HG03280 (cell line): ENCODE data around the gene EBF3.

Source experiments
- ATAC-seq: cut with Tn5 transposase; IDR thresholded peaks from one replicate; pipeline ENCODE4 v1.9.1; 2021; ENCODE audit warnings: mild to moderate bottlenecking, moderate library complexity; ENCODE audit not compliant: unreplicated experiment

Gene EBF3

DNA sequence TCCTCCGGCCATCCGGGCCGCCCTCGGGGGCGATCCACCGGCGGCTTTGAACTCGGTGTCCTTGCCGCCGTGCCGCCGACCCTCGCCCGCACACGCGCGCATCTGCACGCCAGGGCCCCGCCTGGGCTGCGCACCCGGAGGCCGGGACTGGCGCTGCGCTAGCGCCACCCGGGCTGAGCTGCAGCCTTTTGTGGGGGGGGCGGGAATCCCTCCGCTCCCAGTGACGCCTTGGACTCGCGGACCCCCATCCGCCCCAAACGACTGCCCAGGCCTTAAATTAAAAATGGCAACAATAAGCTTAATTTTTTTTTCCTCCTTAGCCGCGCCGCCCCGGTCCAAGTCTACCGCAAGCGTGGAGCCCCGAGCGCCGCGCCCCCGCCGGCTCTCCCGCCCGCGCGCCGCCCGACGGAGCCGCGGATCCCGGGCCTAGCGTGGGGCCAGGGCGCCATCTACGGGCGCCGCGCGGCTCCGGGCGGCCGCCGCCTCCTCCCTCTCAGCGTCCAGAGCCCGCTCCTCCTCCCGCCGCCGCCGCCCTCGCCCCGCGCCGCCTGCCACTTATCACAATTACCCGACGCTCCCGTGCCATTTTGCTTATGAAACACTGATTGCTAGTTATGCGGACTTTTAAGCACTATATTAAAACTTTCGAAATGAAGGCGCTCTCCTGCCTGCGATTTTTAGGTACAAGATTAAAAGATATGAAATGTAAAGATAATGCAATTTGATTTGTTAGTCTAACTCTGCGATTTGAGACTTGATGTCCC lies 7.5 kb upstream of the EBF3 start:
- ATAC-seq = no peak

- no peak for ATAC-seq
Observed at GRCh38 chr10:129970465-129971364, 6.6 kb upstream of the EBF3 start.

- no peak for ATAC-seq
Observed at GRCh38 chr10:129969911-129970464, 5.9 kb upstream of the EBF3 start.

DNA sequence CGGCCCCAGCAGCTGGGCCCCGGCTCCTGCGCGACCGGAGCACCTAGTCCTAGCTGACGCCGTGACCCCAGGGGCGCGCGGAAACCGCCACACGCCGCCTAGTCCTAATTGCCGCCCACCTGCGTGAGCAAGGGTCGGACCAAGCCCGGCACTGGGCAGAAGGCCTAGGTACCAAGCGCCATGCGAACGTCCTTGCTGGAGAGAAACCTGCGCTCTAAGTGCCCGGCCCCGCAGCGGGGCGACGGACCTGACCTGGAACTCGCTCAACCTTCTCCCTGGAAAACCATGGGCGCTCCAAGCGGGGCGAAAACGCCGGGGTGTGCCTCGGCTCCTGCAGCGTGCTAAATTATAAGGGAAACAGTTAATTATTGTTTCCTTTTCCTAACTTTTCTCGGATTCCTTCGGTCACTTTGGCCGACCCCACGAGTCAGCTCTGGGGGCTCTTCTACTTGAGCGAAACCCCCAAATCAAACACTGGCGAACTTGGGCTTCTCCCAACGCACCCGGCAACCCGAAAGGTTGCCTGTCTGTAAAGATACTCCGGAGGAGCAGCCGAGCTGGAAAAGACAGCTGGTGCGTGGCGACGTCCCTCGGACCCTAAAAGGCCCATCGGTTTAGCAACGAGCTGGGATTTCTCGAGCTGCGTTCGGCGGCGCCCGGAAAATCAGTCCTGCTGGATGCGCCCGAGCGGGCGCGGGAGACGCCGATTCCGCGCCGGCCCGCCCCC lies 5.3 kb upstream of the EBF3 start:
- ATAC-seq = no peak

DNA sequence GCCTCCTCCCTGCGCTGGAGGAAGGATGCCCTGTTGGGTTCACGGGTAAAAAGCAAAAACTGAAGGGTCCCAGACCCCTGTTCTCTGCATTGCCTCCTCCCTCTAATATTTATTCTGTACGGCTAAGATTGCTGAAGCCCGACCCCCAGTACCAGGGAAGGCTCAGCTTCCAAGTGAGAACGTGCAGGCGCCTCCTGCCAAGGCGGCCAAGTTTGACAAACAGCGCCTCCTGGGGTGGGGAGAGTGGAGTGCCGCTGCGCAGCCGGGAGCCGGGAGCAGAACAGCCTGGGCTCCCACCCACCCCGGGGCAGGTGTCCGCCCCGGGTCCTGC lies 4.7 kb upstream of the EBF3 start:
- ATAC-seq = no peak

DNA sequence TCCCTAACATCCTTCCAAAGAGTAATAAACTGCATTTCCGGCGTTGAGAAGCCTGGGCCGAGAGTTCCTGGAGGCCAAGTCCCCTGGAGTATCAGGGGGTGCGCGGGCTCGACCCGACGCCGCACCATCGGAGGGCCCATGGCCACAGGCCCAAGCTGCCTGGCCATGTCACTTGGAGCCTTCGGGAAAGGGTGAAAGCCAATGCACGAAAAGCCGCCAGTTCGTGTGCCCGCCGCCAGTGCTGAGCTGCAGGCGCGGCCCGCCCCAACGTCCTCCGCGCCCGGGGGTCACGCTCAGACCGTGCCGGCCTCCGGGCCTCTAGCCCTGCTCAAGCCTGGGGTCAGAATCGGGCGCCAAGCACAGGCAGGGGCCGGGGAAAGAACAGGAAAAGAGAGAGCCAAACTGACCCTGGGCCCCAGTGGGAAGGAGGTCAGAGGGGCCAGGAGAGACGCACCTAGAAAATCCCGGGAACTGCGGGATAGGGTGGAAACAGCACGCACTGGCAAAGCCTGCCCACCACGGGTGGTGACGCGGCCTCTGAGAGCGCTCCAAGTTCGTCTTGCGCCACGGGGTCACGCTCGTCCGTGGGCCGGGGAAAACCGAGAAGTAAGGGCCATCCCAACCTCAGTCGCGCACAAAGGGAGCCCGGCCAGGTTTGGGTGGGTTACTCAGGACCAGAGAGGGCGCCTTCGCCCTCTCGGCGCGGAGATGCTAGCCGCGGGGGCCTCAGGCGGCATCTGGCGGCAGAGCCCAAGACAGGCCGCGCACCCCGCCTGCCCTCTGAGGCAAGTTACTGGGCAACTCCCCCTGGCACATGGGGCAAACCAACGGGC lies 4.2 kb upstream of the EBF3 start:
- no peak for ATAC-seq

- ATAC-seq = no peak
Observed at GRCh38 chr10:129967579-129968019, 3.5 kb upstream of the EBF3 start.

GRCh38 chr10:129966889-129967578 lies 3.0 kb upstream of the EBF3 start:
- ATAC-seq = no peak

- ATAC-seq = no peak
Observed at GRCh38 chr10:129966370-129966888, 2.4 kb upstream of the EBF3 start.

GRCh38 chr10:129965959-129966358 lies 1.9 kb upstream of the EBF3 start:
- no peak for ATAC-seq

GRCh38 chr10:129965425-129965808 lies 1.3 kb upstream of the EBF3 start:
- no peak for ATAC-seq

DNA sequence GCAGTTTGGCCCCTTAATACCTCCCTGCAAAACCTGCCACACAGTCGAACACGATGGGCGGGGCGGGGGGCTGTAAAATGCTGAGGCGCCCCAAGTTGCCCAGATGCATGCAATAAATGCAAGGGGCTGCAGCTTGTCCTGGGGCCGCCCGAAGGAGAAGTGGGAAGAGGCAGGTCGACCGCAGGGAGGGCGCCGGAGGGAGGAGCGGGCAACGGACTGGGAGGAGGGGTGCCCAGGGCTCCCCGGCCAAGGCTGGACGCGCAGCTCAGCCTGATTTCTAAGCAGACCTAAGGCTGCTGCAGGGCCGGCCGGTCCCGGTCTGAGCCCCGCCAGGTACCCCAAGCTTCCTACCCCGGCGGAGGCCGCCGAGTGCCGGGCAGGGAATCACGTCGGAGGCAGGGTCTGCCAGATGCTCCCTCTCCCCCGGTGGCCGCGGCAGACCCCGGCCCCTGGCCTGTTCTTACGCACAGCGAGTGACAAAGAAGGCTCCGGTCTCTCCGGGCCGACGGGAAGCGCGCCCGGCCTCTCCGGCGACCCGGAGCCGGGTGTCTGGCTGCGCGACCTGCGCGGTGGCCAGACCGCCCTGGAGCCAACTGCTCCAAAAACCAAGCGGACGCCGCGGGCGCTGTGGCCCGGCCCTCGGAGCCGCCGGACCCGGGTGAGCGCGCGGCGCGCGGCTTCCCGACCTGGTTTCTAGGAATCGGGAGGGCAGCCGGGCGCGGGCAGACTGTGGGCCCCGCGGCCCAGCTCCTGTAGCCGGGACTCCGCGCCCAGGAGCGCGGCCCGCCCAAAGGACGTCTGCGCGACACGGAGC lies 744 bp upstream of the EBF3 start:
- ATAC-seq = no peak

DNA sequence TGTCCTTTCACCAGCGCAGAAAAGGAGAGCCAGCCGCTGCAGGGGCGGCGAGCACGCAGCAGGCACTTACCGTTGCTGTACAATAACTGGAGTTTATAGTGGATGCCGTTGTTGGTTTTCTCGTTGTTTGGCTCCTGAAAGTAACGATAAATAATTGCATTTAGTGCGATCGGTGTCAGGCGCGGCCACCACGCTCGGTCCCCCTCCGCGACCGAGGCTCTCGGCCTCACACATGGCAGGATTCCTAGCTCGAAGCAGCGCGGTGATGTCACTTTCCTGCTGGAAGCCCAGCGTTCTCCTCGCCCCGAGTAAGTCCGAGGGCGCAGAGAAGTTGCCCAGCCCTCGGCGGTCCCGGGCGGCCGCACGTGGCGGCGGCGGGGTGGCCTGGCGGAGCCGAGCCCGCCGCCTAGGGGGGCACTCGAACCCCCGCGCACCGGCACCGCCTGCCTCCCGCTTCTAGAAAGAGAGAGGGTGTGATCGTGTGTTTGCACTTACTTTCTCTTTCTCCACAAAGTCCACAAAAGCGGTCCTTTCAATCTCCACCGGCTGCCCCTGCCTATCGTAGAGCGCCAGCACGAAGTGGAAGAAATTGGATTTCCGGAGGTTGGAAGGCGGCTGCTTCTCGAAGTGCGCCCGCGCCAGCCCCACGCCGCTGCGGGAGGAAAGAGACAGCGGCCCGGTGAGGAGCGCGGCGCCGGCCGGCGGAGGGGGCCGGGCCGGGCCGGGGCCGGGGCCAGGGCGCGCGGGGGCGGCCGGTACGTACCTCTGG lies 1.0 kb downstream of the EBF3 start:
- no peak for ATAC-seq

- no peak for ATAC-seq
Observed at GRCh38 chr10:129962031-129962871, 1.8 kb downstream of the EBF3 start.

DNA sequence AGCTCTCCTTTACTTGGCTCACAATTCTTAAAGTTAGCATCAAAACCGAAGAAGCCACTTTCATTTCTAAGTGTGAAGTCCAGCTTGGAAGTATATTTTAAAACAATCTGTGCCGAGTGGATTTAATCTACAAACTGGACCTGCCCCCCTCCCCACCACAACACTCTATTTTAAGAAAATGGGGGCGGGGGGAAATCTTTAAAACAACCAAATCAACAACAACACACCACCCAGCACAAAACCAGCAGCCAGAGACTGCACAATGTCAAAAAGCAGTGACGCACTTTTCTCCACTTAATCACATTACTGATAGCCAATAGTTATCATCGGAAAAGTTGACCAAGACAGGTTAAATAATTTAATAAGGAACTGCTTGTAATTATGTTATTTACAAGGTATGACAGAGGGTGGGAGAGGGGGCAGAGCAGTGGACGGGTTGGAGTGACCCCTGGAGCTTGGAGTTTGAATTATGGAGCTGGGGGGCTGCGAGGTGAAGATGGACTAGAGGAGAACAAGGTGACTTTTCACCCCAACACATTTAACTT lies 2.8 kb downstream of the EBF3 start:
- ATAC-seq = no peak

- ATAC-seq = no peak
Observed at GRCh38 chr10:129960481-129961156, 3.5 kb downstream of the EBF3 start.
